Measurements from ENCODE around the gene MOGAT2. TPM values are rescaled to one million over a fixed set of nuclear protein-coding genes. Genes with fewer than 3 reads are reported as not detected.

Gene MOGAT2
- total RNA-seq, 1 experiment from 2014 or later, result 0.12 TPM

DNA sequence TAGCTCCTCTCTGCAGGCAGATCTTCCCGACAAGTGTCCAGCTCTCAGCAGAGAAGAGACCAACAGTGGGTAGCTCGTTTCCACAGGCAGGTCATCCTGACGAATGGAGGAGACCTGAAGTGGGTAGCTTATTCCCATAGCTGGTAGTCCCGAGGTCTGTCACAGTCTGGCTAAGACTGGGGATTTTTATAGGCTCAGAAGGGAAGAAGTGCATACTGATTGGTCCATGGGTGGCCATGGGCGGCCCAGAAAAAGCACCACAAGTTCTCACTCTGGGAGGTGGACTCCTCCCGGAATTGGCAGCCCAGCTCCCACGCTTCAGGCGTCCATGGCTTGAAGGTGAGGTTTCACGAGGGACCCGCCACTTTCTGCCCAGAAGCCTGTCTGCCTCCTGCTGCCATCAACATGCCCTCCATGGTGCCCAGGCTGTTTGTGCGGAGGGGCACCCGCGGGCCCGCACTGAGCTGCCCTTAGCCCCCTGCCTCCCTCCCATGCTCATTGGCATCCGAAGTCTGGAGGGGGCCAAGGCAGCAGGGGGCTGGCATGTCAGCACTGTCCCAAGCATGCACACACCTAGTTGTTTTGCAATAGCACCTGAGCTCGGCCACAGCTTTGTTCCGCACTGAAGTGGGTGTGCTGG, 38.9 kb upstream of the MOGAT2 start:
- H2AFZ ChIP-seq (ENCODE audit: low read depth, low read length, poor library complexity, severe bottlenecking), result no peak overlapping the region
- peaks cover 4% of the 10 kb centered on the region; the same call in 1 of the 2 replicates for H3K27me3 ChIP-seq (ENCODE audit: insufficient read depth, low read length)
- H3K27ac ChIP-seq (ENCODE audit: low read depth, low read length), result no peak overlapping the region
- TF ChIP-seq TCF7L2 (IDR thresholded peaks at IDR 0.05; ENCODE audit: borderline replicate concordance, extremely low read depth, insufficient read depth, insufficient read length) (no peak), POLR2AphosphoS5 (IDR thresholded peaks at IDR 0.05; ENCODE audit: low read depth, low read length) (no peak), EZH2phosphoT487 (IDR thresholded peaks at IDR 0.05; ENCODE audit: borderline replicate concordance) (no peak), POLR2A (IDR thresholded peaks at IDR 0.05; ENCODE audit: borderline replicate concordance, extremely low read depth, insufficient read depth, insufficient read length) (no peak), FOSL1 (IDR thresholded peaks at IDR 0.05; ENCODE audit: low read depth) (no peak), CBX3 (IDR thresholded peaks at IDR 0.05; ENCODE audit: low read depth) (no peak), RAD21 (IDR thresholded peaks at IDR 0.05; ENCODE audit: low read depth) (no peak), EZH2 (IDR thresholded peaks at IDR 0.05) (no peak), YY1 (IDR thresholded peaks at IDR 0.05; ENCODE audit: extremely low read depth, insufficient replicate concordance, low read depth, low read length) (no peak), SP1 (IDR thresholded peaks at IDR 0.05; ENCODE audit: low read depth) (no peak)
- TF ChIP-seq, protein P1, sequence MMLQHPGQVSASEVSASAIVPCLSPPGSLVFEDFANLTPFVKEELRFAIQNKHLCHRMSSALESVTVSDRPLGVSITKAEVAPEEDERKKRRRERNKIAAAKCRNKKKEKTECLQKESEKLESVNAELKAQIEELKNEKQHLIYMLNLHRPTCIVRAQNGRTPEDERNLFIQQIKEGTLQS (IDR thresholded peaks at IDR 0.05), result no peak
- TF ChIP-seq, protein P2, sequence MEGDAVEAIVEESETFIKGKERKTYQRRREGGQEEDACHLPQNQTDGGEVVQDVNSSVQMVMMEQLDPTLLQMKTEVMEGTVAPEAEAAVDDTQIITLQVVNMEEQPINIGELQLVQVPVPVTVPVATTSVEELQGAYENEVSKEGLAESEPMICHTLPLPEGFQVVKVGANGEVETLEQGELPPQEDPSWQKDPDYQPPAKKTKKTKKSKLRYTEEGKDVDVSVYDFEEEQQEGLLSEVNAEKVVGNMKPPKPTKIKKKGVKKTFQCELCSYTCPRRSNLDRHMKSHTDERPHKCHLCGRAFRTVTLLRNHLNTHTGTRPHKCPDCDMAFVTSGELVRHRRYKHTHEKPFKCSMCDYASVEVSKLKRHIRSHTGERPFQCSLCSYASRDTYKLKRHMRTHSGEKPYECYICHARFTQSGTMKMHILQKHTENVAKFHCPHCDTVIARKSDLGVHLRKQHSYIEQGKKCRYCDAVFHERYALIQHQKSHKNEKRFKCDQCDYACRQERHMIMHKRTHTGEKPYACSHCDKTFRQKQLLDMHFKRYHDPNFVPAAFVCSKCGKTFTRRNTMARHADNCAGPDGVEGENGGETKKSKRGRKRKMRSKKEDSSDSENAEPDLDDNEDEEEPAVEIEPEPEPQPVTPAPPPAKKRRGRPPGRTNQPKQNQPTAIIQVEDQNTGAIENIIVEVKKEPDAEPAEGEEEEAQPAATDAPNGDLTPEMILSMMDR (IDR thresholded peaks at IDR 0.05 in 2 of 3, conservative IDR thresholded peaks at IDR 0.05 in 1 of 3; ENCODE audit: borderline replicate concordance in 1 of 3, insufficient read depth in 1 of 3, low read depth in 2 of 3, low read length in 2 of 3), result no peak
- H3K79me2 ChIP-seq (ENCODE audit: insufficient read depth, low read length), result no peaks in the 10 kb centered on the region
- no peak overlapping the region for H3K4me3 ChIP-seq (replicated peaks in 1 of 2; ENCODE audit: low read depth in 1 of 2, low read length in 2 of 2)
- H4K20me1 ChIP-seq (ENCODE audit: insufficient read depth), result no peaks in the 10 kb centered on the region
- no peaks in the 10 kb centered on the region for H3K36me3 ChIP-seq (ENCODE audit: control insufficient read depth in 1 of 2, insufficient read depth in 2 of 2, low read length in 2 of 2)
- ChIA-PET RAD21 (ENCODE audit: low non-redundant PET in 1 of 2, low total read pairs in 2 of 2, uncharacterized antibody in 2 of 2, unreplicated experiment in 2 of 2) (no interaction called here), POLR2A (no interaction called here), CTCF (interaction anchor here (0.9 kb wide), 1 partner anchor 27 kb away, joined by 3 read pairs; no protein-coding TSS in a partner anchor)
- H3K9me3 ChIP-seq (ENCODE audit: control insufficient read depth in 1 of 2, insufficient read depth in 1 of 2, low read depth in 1 of 2, low read length in 2 of 2), result no peaks in the 10 kb centered on the region
- DNase-seq (ENCODE audit: low read depth, low spot score), result no peak
- no peaks in the 10 kb centered on the region for H3K9me2 ChIP-seq (ENCODE audit: insufficient read depth)
- intact Hi-C loops (cut with micrococcal nuclease), result no loop called here
- H3K4me2 ChIP-seq (ENCODE audit: low read length), result no peak overlapping the region
- H3K9ac ChIP-seq (ENCODE audit: low read length), result no peak overlapping the region
- 0 out of 2 replicates have a peak, but pooled peaks have one; percentile 34 for ATAC-seq
- H3K4me1 ChIP-seq (ENCODE audit: control insufficient read depth in 1 of 2, insufficient read depth in 2 of 2, low read length in 2 of 2), result no peaks in the 10 kb centered on the region
- BruUV-seq (replicated peaks), result no TSS peak
